GM19468 (cell line): ENCODE results near the gene MEX3A.

Experiments used
- ATAC-seq: cut with Tn5 transposase; IDR thresholded peaks from one replicate; pipeline ENCODE4 v1.9.1; 2021; ENCODE audit warnings: mild to moderate bottlenecking, moderate library complexity, moderate number of reproducible peaks; ENCODE audit not compliant: unreplicated experiment; ENCODE audit errors: extremely low read depth

The MEX3A gene

DNA sequence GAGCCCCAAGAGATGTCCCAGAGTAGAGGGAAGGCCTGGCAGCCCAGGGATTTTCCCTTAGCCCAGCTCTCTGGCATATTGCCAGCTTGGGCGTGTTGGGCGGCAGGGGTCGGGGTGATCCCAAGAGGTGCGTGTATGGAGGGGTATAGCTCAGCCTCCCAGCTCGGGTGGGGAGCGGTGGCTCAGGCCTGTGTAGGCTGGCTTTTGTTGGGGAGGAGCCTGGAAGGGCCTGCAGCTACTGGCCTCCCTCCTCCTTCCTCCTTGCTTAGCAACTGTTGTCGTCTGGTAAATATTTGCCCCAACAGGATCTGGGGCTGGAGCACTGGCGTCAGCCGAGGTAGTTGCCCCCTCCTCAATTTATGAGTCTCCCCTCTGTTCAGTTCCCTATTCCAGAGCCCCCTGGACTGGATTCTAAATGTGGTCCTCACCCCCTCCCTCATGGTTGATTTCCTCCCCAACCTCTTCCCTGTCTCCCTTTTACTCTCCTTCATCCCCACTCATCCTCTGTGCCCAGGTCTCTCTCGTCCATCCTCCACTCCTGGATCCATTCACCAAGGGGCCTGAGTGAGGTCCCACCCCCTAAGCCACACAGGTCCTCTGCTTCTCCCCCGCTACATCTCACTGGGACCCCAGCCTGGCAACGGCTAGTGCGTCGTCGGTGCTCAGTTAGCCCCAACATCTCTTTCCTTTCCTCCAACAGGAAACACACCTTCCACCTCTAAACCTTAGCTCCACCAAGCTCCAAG lies 22.0 kb upstream of the MEX3A start:
- ATAC-seq = no peak

DNA sequence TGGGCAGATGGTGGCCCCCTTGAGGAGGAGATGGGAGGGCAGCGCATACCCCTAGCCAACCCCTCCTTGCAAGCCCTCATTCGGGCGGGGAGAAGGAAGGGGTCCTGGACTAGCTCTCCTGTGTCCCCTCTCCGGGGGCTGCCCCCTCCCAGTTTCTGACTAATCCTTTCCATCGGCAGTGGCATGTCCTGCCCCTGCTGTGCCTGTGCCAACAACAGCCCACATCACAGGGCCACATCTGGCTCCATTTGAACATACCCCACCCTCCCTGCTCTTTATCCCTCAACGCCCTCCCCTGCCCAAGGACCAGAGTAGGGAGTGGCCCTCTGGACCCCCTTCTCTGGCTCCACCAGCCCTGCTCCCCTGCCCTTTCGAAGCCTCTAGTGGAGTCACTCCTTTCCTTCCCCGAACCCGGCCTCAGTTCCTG lies 21.3 kb upstream of the MEX3A start:
- ATAC-seq = no peak

DNA sequence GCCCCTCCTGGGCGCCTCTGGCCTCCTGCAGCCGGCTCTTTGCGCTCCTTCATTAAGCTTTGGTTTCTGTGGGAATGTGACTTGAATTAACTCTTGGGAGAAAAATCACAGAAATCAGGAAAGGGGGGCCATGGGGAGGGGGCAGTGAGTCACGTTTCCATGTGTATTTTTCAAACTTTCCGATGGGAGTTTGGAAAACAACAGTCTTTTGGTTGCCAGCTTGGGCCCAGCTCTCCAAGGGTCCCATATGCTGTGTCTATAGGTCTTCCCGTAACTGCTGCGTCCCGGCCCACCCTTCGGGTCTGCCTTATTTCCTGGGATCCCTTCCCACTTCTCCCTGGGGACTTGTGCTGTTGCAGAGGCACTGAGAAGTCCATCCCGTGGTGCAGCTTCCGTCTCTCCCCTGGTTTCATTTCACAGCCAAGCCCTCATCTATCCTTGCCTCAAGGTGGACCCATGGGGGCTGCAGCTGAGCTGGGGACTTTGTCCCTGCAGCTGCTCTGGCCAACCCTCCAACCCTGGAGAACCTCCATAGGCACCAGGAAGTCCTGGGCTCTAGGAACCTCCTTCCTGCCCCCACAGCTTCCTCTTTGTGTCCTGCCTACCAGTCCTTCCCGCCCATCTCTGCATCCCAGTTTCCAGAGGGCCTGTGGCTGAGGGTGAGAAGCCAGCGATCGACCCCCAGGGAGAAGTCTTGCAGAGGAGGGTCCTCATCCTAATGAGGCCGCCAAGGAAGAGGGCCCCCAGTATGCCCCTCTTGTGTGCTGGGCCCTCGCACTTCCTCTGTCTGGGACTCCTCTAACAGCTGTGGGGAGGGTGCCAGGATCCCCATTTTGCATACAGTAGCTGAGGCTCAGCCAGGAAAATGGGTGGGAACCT lies 20.6 kb upstream of the MEX3A start:
- ATAC-seq = no peak

DNA sequence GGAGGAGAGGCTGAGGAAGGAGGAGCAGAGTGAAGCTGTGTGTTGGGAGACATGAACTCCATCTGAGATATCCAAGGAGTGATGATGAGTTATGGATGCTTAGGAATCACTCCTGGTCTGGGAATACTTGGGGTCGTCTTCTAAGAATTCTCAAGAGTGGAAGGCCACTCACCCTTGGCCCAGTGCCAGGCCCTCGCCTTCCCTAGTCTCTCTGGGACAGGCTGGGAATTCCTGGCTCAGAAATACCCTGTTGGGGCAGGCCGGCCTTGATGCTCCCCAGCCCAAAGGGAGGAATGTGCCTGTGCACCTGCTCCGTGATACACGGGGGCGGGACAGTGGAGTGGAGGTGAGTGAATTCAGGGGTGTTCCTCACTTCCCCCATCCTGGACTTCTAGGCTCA lies 19.6 kb upstream of the MEX3A start:
- no peak for ATAC-seq

DNA sequence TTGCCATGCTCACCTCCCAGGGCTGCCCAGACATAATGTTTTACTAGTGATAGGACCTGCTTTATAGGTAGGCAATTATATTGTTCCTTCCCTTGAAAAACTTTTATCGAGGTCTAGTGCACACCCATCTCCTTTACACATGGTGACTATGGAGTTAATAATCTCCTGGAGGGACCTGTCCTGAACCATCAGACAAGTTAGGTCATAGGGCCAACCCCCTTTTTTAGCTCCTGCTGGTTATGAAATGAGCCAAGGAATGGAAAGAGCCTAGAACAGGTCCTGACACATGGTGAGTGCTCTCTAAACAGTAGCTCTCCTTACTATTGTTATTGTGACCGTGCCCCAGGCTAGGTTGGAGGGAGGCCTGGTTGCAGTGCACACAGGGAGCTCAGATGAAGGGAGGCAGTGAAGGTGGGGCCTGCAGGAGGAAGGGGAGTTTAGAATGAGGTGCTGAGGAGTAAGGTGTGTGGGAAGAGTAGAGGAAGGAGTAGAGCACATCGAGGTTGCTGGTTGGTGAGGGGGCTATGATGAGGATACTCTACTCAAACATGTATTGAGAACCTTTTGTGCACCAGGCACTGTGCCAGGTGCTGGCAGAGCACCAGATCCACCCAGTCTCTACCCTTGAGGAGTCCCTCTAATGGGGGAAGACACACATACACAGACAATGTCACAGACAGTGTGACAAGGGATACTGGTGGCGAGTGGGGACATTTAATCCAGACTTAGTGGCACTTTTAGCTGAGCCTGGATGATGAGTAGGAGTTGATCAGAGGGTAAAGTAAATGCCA lies 18.1 kb upstream of the MEX3A start:
- ATAC-seq = no peak

DNA sequence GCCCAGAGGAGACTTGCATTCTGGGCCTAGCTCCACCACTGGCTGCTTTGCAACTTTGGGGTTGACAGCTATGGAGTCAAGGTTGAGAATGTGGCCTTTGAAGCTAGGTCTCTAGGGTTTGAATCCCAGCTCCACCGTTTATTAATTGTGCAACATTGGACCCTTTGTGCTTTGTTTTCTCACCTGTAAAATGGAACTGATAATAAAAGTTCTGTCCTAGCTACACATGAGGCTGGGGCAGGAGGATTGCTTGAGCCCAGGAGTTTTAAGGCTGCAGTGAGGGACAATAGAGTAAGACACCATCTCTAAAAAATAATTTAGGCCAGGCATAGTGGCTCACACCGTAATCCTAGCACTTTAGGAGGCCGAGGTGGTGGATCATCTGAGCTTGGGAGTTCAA lies 17.0 kb upstream of the MEX3A start:
- no peak for ATAC-seq

DNA sequence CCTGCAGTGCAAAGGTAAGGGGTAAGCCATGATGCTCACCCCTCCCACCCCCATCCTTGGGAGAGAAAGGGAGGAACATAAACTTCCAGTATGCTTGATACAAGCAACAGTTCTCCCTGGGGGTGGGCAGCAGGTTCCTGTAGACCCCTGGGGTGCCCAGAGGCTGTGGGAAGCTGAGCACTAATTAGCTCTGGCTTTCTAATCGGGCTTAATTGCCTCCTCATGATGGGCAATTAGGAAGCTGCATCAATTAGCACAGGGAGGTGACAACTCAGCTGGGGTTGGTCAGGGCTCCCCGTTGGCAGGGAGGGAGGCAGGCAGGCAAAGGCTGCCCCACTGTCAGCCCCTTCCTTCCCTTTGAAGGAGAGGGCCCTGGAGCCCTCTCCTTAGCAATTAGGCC lies 16.5 kb upstream of the MEX3A start:
- ATAC-seq = no peak

DNA sequence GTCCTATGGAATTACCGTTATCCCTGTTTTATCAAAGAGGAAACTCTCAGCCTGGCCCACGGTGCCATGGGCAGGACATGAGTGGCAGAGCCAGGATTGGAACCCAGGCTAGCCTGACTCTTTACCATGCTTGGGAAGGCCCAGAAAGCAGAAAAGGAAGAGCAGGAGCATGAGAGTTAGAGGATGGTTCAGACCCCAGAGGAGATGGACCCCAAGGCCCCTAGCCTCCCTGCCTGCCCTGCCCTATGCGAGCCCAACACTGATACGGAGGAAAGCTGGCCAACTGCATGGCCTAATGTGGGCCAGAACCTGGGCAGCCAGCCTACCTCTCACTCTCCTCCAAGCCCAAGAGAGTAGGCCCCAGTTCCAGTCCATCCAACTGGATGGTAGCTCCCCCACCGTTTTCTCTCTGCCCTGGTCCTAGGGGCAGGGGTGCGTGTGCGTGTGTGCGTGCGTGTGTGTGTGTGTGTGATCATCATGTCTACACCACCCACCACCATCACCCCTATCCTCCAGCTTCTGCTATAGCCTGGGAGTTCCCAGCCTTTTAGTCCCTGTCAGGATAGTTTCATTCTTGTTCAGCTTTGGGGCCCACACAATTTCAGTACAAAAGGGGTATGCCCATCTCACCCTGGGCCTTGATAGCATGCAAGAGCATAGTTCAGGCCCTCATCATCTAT lies 15.4 kb upstream of the MEX3A start:
- no peak for ATAC-seq

DNA sequence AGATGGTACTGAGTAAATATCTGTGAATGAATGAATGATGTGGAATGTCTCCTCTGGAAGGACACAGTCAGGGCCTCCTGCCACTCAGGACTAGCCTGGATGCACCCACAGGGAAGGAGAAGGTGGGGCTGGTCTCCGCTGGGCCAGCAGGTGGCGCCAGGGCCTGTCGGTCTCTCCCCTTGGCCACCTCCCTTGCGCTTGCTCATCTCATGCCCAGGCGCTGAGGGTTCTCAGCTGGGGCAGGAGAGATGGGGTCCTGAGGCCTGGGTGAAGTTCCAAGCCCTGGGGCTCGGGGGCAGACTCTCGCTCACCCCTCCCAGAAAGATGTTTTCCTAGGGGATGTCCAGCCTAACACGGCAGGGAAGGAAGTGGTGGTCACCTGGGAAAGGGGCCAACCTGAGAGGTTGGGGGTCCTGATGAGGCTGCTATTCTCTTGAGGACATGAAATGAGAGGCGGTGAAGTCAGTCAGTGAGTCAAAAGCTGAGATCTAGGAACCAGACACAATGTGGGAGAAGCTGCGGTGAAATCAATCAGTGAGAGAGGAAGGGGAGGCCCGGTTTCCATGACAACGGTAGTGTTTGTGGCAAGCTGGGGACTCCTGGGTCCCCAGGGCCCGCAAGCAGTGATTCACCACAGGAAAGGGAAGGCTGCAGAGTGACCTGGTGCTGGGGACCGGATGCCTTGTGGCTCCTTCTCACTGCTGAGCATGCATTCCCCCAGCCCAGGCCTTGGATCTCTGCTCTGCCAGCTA lies 14.6 kb upstream of the MEX3A start:
- ATAC-seq = no peak

DNA sequence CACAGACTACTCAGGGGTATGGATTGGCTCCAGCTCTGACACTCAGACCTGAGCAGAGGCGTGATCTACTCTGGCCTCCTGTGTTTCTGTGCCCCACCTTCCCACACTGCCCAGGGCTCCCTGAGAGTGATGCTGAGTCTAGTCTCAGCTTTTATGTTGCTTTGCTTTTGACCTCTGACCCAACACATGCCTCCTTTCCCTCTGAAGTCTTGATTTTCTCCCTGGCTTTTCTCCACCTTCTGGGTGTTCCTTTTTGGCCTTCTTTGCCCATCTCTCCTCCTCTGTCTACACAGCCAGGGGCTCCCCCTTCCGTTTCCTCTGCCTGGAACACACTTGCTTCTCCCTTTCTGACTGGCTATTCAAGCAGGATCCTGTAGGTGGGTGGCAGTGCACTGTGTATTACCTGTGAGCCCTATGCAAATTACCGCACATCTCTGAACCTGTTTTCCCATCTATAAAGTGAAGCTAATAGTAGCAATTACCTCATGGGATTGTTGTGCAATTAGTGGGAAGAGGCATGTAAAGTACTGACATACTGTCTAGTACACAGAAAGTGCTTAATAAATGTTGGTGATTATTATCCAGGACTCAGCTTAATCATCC lies 13.7 kb upstream of the MEX3A start:
- ATAC-seq = no peak

DNA sequence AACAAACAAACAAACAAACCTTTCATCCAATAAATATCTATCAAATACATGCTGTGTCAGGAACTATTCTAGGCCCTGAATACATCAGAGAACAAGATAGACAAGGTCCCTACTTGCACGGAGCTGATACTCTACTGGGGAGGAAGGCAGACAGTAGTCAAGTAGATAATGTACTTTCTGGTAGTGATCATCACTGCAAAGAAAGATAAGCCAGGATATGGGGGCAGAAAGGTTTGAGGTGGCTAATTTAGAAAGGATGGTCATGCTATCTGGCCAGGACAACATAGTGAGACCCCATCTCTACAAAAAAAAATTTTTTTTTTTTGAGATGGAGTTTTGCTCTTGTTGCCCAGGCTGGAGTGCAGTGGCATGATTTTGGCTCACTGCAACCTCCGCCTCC lies 9.3 kb upstream of the MEX3A start:
- ATAC-seq = no peak

DNA sequence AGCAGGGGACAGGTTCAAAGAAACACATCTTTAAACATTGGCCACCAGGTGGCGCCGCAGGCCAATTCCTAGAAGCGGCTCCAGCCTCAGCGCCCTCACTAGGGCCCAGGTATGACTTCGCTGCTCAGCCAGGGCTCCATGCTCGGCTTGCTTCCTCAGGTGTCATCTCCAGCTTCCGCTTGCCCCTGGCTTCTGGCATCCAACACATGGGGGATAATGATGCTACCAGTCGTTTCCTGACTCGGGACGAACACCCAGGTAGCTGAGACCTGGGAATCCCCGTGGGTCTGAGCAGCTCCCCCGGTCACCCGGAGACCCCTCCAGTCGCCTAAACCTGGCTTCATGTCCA lies 8.5 kb upstream of the MEX3A start:
- no peak for ATAC-seq

DNA sequence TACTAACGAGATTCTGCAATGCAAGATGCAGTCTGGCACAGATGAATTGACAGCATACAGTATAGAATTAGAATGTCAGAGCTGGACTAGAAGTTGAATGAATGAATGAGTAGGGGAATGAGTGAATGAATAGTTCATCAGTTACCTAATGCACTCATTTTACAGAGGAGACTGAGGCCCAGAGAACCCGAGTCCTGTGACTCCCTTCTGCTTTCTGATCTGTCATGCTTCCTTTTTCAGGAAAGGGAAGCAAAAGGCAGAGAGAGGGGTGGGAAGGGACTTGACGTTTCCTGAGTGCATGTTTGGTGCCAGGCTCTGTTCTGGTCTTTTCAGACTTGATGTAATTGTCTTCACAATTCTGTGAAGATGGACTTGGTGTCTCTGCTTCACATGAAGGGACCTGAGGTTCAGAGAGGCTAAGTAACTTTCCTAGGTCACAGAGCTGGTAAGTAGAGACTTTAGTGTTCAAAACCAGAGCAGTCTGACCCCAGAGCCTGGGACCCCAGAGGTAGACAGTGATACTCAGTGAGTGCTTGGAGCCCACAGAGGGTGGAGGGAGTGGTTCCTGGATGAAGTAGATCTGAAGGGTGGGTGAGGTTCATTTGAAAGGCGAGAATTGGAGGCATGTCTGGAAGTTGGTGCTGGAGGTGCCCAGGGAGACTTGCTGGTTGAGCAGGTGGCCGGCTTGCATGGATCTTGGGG lies 8.0 kb upstream of the MEX3A start:
- no peak for ATAC-seq

DNA sequence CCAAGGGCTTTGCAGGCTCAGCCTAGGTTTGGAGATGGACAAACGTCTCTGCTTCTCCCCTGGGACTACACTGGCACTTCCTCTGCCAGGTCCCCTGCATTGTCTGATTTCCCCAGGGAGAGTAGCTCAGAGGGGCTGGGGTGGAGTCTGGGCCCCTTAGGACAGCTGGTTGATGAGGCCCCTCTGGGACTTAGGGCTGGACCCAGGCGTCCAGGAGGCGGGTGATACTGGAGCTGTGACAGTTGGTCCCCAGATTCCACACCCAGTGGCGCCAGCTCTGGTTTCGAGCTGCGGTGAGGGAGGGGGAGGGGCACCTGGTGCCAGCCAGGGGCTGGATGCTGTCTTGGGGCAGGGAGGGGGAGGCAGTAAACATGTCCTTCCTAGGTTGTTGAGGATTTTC lies 7.4 kb upstream of the MEX3A start:
- ATAC-seq = no peak

DNA sequence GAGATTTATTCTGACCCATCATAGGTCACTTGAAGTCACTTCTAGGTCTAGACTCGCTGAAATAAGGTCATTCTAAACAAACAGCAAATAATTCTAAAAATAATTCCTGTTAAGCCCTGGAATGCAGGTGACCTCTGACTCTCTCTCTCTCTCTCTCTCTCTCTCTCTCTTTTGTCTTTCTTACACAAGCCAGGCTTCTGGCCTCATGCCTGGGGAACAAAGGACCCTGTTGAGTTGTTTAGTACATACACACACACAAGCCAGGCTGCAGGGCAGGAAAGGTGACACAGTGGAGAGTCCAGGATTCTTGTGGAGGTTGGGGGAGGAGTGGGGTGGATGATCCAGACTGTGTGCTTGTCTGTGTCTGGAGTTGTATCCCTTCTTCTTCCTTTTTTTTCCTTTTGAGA lies 4.0 kb upstream of the MEX3A start:
- ATAC-seq = no peak

DNA sequence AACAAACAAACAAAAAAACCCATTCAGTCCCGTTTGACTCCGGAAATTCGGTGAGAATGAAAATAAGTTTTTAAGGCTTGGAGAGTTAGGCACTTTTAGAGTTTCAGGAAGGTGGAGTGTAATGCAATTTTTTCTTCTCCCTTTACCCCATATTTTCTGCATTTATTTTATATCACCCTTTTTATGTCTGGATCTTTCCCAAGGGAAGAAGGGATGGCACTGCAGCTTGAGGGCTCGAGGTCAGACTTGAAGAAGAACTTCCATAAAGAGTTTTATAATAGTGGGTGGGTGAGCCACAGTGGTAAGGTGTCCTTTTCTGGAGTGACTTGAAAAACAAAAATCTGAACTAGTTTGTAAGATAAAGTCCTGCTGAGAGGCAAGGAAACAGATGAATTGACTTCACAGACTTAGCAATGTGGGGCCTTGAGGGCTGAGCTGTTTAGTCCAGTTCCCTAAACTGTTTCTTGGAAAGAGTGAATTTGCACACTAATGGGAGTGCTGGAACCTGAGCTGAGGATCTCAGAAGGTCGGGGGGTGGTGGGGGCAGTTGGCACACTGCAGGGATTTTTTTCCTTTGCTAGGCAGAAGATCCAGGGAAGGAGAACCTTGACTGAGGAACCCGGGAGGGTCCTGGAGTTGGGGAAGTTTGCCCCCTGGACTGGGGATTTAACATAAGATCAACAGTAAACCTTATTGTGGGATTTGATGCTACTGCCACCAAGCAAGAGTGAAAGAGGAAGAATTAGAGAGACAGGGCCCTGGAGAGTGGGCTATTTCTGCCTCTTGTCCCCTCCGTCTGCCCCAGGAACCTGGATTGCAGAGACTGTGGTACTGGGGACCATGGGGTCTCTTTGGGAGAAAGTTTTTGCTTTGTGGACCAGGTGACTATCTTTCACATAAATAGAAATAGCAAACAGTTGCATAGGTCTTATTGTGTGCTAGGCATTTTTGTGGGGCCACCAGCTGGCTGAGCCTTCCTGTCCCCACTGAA lies 1.8 kb upstream of the MEX3A start:
- ATAC-seq = no peak

DNA sequence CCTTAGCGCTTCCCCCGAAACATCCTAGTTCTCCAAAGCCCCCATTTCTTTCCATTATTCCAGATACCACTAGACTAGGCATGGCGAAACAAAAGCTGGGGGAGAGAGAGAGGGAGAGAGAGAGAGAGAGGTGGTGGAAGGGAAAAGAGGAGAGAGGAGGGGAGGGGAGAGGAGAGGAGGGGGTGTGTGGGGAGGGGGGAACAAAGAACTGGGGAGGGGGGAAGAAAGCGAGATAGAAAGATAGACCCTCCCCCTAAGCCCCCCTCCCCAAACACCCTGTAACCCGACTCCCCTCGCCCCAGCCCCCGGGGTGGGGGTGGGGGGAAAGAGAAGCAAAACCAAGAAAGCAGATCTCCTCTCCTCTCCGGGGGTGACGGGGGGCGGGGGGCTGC lies 352 bp downstream of the MEX3A start:
- ATAC-seq = no peak
